HG03342 (cell line): Measurements from ENCODE around the gene FDX2.

ENCODE experiments used
- ATAC-seq: cut with Tn5 transposase; IDR thresholded peaks from one replicate; pipeline ENCODE4 v1.9.1; 2021; ENCODE audit warnings: mild to moderate bottlenecking, moderate library complexity; ENCODE audit not compliant: unreplicated experiment

FDX2 gene

DNA sequence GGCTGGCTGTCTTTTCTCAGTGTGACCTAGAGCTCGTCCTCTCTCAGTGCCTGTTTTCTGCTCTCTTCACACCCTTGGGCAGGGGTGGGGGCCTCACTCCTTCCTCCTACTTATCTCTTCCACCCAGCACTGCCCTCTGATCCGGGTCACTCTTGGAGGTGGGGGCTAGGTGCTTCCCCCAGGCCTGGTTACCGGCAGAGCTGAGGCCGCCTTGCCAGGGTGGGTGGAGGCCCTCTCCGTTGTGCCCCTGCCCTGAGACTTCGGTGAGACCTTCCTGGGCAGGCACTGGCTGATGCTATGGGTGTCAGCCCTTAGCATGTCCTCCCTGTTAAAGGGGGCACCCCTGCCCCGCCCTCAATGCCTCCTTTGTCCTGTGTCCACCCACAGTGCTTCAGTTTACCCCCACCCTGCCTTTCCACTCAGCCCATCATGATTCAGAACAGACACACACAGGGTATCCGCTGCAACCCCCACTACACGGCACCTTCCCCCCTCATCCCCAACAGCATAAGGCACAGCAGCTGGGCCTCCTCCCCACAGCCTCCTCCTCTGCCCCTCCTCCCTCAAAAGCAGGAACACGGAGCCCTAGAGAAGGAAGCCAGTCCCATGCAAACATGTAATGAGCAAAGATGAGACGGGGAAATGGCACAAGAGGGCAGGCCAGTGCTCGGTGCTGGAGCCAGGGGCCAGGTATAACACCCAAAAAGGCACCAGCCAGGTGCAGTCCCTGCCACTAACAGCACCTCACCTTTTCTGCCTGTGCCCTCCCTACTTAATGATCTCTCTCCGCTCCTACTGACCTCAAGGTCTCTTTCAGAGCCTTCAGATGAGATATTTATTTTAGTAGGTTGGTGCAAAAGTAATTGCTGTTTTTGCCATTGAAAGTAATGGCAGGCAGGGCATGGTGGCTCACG, 16.0 kb downstream of the FDX2 start:
- ATAC-seq = no peak

DNA sequence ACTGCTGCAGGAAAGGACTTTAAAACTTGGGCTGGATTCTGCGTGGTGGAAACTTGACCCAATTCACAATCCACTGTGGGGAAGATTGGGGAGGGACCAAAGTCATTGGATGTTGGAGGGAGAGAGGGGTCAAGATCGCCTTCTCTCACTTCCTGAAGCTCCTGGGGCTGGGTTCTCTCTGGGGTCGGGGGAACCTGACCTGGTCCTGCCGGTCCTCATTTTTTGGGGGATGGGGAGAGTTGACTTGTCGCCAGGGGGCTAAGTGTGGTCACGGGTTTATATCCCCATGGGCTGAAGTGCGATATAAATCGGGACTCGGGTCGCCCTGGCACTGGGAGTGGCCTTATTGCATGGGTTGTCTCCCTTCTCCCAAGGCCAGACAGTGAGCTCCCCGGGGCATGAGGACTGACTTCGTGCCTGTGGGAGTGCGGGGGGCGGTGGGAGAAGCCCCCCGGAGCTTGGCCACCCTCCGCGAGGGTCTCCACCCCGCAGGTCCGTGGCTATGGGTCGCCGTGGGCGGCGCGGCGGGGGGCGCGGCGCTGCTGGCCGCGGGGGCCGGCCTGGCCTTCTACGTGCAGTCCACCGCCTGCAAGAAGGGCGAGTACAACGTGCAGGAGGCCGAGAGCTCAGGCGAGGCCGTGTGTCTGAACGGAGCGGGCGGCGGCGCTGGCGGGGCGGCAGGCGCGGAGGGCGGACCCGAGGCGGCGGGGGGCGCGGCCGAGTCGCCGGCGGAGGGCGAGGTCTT, 19.8 kb downstream of the FDX2 start:
- no peak for ATAC-seq

DNA sequence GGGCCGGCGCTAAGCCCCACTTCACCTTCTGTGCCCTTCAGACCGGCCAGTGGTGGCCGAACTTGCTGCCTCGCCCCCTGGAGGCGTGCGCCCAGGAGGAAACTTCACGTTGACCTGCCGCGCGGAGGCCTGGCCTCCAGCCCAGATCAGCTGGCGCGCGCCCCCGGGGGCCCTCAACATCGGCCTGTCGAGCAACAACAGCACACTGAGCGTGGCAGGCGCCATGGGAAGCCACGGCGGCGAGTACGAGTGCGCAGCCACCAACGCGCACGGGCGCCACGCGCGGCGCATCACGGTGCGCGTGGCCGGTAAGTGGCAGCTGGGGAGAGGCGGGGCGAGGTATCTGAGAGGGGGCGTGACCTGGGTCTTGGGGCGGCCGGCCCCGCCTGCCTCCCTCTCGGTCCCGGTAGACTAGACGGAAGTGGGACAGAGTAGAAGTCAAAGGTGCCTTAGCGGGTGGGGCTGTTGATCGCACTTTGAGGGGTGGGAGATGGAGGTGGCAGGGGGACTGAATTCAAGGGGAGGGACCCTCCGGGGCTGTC, 20.4 kb downstream of the FDX2 start:
- ATAC-seq = peak; percentile 39

DNA sequence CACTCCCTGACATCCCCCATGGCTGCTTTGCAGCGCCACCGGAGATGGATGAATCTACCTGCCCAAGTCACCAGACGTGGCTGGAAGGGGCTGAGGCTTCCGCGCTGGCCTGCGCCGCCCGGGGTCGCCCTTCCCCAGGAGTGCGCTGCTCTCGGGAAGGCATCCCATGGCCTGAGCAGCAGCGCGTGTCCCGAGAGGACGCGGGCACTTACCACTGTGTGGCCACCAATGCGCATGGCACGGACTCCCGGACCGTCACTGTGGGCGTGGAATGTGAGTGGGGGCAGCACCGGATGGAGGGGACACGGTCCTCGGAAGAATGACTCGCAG, 21.5 kb downstream of the FDX2 start:
- ATAC-seq = no peak

DNA sequence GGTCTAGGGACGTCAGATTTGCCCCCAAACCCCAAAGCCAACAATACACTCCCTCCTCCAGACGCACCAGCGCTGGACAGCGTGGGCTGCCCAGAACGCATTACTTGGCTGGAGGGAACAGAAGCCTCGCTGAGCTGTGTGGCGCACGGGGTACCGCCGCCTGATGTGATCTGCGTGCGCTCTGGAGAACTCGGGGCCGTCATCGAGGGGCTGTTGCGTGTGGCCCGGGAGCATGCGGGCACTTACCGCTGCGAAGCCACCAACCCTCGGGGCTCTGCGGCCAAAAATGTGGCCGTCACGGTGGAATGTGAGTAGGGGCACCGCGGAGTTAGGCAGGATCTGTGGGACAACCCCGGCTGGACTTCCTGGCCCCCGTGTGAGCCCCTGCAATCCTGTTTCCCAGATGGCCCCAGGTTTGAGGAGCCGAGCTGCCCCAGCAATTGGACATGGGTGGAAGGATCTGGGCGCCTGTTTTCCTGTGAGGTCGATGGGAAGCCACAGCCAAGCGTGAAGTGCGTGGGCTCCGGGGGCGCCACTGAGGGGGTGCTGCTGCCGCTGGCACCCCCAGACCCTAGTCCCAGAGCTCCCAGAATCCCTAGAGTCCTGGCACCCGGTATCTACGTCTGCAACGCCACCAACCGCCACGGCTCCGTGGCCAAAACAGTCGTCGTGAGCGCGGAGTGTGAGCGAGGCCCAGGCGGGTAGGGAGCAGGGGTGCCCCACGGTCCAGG, 22.0 kb downstream of the FDX2 start:
- ATAC-seq = no peak

DNA sequence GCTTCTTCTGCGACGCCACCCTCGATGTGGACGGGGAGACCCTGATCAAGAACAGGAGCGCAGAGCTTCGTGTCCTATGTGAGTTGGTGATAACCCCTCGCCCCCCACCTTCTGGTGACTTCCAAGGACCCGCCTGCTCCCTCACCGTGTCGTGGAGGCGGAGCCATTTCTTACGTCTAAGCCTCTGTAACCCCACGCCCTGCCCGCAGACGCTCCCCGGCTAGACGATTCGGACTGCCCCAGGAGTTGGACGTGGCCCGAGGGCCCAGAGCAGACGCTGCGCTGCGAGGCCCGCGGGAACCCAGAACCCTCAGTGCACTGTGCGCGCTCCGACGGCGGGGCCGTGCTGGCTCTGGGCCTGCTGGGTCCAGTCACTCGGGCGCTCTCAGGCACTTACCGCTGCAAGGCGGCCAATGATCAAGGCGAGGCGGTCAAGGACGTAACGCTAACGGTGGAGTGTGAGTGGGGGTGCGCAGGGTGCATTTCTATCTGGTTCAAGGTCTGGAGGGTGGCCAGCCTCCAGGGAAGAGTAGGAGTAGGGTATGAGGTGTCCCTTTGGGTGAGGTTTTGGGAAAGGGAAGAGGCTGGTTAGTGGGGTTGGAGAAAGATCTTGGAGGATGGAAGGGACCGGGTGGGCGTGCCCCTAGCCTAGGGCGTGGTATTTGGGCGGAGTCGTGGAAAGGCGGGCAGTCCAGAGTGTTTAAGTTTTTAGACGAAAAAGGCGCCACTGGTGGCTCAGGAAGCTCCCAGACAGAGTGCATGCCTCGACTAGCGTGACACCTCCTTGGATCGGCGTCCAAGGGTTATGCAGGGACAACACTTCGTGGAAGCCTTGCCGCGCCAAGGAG, 22.8 kb downstream of the FDX2 start:
- no peak for ATAC-seq

DNA sequence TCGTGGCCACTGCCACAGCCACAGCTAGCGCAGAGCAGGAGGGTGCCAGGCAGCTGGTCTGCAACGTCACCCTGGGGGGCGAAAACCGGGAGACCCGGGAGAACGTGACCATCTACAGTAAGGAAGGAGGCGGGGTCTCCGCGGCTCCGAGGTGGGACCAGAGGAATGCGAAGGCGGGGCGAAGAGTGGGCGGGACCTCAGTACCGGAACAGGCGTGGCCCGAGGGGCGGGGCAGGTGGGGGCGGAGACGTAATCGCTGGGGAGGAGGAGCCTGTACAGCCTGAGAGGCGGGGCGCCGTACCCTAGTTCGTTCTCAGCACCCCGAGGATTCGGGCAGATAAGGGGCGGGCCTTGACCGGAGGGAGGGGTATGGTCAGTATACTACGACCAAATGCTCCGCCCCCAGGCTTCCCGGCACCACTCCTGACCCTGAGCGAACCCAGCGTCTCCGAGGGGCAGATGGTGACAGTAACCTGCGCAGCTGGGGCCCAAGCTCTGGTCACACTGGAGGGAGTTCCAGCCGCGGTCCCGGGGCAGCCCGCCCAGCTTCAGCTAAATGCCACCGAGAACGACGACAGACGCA, 23.5 kb downstream of the FDX2 start:
- peak; percentile 50 for ATAC-seq

DNA sequence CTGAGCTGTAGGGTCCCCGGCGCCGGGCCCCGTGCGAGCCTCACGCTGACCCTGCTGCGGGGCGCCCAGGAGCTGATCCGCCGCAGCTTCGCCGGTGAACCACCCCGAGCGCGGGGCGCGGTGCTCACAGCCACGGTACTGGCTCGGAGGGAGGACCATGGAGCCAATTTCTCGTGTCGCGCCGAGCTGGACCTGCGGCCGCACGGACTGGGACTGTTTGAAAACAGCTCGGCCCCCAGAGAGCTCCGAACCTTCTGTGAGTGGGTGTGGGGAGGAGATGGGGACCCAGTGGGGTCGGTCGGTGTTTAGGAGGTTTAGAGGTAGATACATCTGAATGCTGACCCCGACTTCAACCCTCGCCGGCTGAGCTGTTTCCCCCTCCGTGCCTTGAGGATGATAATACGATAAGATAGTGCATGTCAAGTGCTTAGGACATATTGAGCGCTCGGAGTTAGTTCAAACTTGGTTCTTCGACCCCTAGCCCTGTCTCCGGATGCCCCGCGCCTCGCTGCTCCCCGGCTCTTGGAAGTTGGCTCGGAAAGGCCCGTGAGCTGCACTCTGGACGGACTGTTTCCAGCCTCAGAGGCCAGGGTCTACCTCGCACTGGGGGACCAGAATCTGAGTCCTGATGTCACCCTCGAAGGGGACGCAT, 24.1 kb downstream of the FDX2 start:
- ATAC-seq = no peak

DNA sequence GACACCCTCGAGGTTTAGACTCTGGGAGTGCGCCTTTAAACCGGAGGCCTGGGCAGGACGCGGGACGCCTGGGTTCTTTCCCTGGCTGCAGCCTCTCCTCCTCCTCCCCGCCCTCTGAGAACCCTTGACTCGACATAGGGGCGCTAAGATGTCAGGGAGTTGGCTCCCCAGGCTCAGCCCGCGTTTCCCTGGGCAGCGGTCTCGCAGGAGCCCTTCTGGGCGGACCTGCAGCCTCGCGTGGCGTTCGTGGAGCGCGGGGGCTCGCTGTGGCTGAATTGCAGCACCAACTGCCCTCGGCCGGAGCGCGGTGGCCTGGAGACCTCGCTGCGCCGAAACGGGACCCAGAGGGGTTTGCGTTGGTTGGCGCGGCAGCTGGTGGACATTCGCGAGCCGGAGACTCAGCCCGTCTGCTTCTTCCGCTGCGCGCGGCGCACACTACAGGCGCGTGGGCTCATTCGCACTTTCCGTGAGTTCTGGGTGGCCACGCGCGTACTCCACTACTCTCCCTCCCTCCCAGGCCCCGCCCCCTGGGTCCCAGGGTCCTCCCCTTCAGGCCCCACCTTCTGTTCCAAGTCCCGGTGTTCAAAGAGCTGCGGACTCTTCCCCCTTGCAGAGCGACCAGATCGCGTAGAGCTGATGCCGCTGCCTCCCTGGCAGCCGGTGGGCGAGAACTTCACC, 24.8 kb downstream of the FDX2 start:
- no peak for ATAC-seq

DNA sequence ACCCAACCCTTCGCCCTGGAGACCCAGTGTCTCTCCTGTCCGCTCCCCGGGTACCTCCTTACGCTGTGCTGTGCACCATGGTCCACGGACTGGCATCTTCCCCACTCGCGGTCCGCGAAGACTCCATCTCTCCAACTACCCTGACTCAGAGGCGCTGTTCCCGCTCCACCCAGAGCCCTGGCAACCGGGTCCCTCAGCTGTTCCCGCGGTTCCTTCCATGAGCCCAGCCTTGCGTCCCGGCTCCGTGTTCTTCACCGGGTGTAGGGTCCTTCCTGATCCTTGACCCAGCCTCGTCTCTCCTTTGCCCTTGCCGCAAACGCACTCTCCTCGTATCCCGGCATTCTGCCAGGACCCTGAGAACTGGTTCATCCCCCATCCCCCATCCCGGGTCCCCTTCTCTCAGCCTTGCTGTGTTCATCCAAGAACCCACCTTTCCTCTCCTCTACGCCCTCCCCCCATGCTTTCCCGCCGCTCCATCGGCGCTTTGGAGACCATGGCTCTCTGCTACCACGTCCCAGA, 25.4 kb downstream of the FDX2 start:
- ATAC-seq = no peak

DNA sequence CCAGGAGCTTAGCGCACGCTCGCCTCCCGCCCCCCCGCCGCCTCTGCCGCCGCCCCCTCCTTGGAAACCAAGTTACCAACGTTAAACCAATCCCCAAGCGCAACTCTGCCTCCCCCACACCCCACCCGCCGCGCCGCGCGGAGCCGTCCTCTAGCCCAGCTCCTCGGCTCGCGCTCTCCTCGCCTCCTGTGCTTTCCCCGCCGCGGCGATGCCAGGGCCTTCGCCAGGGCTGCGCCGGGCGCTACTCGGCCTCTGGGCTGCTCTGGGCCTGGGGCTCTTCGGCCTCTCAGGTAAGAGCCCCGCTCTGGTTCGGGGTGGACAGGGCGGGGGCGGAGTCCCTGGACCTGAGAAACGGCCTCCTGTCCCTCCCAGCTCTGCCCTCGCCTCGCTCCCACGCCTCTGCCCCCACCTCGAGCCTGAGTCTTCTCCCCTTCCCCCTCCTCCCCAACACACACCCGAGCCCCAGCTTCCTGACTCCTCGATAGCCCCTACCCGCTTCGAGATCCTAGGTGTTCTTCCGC, 25.9 kb downstream of the FDX2 start, which contains the start of gene ICAM5:
Gene ICAM5 (plus strand): TSS at position 117 of the 521 bp plus-strand sequence. CDS start 92 bp downstream, at position 209.
- ATAC-seq = no peak

DNA sequence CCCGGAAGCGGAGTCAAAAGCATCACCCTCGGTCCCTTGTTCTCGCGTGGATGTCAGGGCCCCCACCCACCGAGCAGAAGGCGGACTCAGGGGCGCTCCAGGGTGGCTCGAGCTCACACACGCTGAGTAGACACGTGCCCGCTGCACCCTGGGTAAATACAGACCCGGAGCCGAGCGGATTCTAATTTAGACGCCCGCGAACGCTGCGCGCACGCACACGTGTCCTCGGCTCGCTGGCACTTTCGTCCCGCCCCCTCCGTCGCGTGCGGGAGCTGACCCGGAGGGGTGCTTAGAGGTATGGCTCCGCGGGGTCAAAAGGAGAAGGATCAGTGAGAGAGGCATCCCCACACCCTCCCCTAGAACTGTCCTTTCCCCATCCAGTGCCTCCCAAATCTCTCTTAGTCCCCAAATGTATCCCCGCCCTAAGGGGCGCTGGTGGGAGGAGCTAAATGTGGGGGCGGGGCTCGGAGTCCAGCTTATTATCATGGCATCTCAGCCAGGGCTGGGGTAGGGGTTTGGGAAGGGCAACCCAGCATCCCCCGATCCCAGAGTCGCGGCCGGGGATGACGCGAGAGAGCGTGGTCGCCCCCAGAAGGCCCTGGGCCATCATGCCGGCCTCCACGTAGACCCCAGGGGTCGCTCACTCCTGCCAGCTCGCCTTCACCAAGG, 26.5 kb downstream of the FDX2 start:
- ATAC-seq = no peak

DNA sequence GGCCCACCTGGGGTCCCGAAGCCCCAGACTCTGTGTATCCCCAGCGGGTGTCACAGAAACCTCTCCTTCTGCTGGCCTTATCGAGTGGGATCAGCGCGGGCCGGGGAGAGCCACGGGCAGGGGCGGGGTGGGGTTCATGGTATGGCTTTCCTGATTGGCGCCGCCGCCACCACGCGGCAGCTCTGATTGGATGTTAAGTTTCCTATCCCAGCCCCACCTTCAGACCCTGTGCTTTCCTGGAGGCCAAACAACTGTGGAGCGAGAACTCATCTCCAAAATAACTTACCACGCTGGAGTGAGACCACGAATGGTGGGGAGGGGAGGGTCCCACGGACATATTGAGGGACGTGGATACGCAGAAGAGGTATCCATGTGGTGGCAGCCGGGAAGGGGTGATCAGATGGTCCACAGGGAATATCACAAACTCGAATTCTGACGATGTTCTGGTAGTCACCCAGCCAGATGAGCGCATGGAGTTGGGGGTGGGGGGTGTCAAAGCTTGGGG, 27.1 kb downstream of the FDX2 start:
- no peak for ATAC-seq

DNA sequence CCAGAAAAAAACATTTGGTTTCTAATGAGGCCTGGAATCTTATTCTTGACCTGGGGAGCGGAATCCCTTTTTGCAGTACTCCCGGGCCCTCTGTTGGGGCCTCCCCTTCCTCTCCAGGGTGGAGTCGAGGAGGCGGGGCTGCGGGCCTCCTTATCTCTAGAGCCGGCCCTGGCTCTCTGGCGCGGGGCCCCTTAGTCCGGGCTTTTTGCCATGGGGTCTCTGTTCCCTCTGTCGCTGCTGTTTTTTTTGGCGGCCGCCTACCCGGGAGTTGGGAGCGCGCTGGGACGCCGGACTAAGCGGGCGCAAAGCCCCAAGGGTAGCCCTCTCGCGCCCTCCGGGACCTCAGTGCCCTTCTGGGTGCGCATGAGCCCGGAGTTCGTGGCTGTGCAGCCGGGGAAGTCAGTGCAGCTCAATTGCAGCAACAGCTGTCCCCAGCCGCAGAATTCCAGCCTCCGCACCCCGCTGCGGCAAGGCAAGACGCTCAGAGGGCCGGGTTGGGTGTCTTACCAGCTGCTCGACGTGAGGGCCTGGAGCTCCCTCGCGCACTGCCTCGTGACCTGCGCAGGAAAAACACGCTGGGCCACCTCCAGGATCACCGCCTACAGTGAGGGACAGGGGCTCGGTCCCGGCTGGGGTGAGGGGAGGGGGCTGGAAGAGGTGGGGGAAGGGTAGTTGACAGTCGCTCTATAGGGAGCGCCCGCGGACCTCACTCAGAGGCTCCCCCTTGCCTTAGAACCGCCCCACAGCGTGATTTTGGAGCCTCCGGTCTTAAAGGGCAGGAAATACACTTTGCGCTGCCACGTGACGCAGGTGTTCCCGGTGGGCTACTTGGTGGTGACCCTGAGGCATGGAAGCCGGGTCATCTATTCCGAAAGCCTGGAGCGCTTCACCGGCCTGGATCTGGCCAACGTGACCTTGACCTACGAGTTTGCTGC, 28.7 kb downstream of the FDX2 start, which contains the start of gene ICAM4:
Gene ICAM4 (plus strand): TSS at position 153 of the 935 bp plus-strand sequence. CDS start 58 bp downstream, at position 211.
- no peak for ATAC-seq

DNA sequence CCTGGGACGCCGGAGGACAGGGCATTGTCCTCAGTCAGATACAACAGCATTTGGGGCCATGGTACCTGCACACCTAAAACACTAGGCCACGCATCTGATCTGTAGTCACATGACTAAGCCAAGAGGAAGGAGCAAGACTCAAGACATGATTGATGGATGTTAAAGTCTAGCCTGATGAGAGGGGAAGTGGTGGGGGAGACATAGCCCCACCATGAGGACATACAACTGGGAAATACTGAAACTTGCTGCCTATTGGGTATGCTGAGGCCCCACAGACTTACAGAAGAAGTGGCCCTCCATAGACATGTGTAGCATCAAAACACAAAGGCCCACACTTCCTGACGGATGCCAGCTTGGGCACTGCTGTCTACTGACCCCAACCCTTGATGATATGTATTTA, 30.4 kb downstream of the FDX2 start:
- no peak for ATAC-seq

DNA sequence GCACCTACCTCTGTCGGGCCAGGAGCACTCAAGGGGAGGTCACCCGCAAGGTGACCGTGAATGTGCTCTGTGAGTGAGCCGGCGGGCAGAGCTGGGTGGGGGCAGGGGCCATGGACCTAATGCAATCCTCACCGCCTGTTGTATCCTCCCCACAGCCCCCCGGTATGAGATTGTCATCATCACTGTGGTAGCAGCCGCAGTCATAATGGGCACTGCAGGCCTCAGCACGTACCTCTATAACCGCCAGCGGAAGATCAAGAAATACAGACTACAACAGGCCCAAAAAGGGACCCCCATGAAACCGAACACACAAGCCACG, 30.9 kb downstream of the FDX2 start:
- no peak for ATAC-seq
